ENCODE measurements around the gene DRD1. TPM values are rescaled to one million over a fixed set of nuclear protein-coding genes. Genes with fewer than 3 reads are reported as not detected.
A peak's percentile ranks its signal among the peaks of the same experiment; 100 is the strongest.

The DRD1 gene
- total RNA-seq (0.80 and 1.2 TPM in 2 replicates), polyA plus RNA-seq (0.25 and 0.33 TPM in 2 replicates)

GRCh38 chr5:175444060-175444904 is at the start of gene DRD1:
TSS of gene DRD1 (minus strand) at chr5:175444182. CDS start at chr5:175443099, 1,083 bp downstream.
- TF ChIP-seq EZH2phosphoT487 (IDR thresholded peaks at IDR 0.05; ENCODE audit: low read depth, severe bottlenecking, unreplicated experiment) (no peak), CTCF (IDR thresholded peaks at IDR 0.05; ENCODE audit: poor library complexity) (peak; percentile 74), EZH2 (IDR thresholded peaks at IDR 0.05; ENCODE audit: borderline replicate concordance) (no peak)
- 1% methylated on average over 83 of the region's 91 CpGs for WGBS (ENCODE audit: low lambda C conversion rate, missing lambda C conversion rate)
- Histone ChIP-seq H3K4me1 (ENCODE audit: insufficient read depth) (peaks cover 4% of the 10 kb centered on the region), H3K4me3 (peak within 1 kb of the TSS; percentile 47), H3K27me3 (peaks cover 55% of the 10 kb centered on the region), H3K27ac (no peak within 1 kb of the TSS), H3K4me2 (peak within 1 kb of the TSS; percentile 98), H3K9me3 (ENCODE audit: low read depth) (no peaks in the 10 kb centered on the region), H3K36me3 (replicated peaks; ENCODE audit: insufficient read depth, low read depth) (no peaks in the 10 kb centered on the region), H3K79me2 (no peaks in the 10 kb centered on the region), H4K20me1 (ENCODE audit: insufficient read depth, poor library complexity, severe bottlenecking) (no peaks in the 10 kb centered on the region), H2AFZ (peak within 1 kb of the TSS; percentile 60), H3K9me2 (replicated peaks; ENCODE audit: insufficient read depth) (no peaks in the 10 kb centered on the region)
- peak; percentile 77 for DNase-seq (ENCODE audit: low spot score)

- no peak for DNase-seq (ENCODE audit: low spot score)
- 56% methylated on average over 8 of the region's 8 CpGs for WGBS (ENCODE audit: low lambda C conversion rate, missing lambda C conversion rate)
- Histone ChIP-seq H3K27me3 (no peaks in the 10 kb centered on the region), H3K4me3 (no peak overlapping the region), H3K9me2 (replicated peaks; ENCODE audit: insufficient read depth) (no peaks in the 10 kb centered on the region), H3K36me3 (replicated peaks; ENCODE audit: insufficient read depth, low read depth) (no peaks in the 10 kb centered on the region), H3K9me3 (ENCODE audit: low read depth) (no peaks in the 10 kb centered on the region), H4K20me1 (ENCODE audit: insufficient read depth, poor library complexity, severe bottlenecking) (peaks cover 10% of the 10 kb centered on the region), H3K4me1 (ENCODE audit: insufficient read depth) (peaks cover 5% of the 10 kb centered on the region), H3K79me2 (peaks cover 63% of the 10 kb centered on the region), H3K4me2 (no peak overlapping the region), H3K27ac (peak overlapping the region; percentile 21), H2AFZ (no peak overlapping the region)
- TF ChIP-seq EZH2phosphoT487 (IDR thresholded peaks at IDR 0.05; ENCODE audit: low read depth, severe bottlenecking, unreplicated experiment) (no peak), EZH2 (IDR thresholded peaks at IDR 0.05; ENCODE audit: borderline replicate concordance) (no peak), CTCF (IDR thresholded peaks at IDR 0.05; ENCODE audit: poor library complexity) (no peak)
These were observed 49.7 kb upstream of the DRD1 start for GRCh38 chr5:175493726-175494125.

GRCh38 chr5:175493260-175493659 is 49.3 kb upstream of the DRD1 start:
- Histone ChIP-seq H2AFZ (no peak overlapping the region), H3K36me3 (replicated peaks; ENCODE audit: insufficient read depth, low read depth) (no peaks in the 10 kb centered on the region), H3K9me2 (replicated peaks; ENCODE audit: insufficient read depth) (no peaks in the 10 kb centered on the region), H3K4me3 (no peak overlapping the region), H3K27me3 (no peaks in the 10 kb centered on the region), H3K79me2 (peaks cover 66% of the 10 kb centered on the region), H3K4me2 (no peak overlapping the region), H3K4me1 (ENCODE audit: insufficient read depth) (peaks cover 5% of the 10 kb centered on the region), H3K27ac (peak overlapping the region; percentile 21), H4K20me1 (ENCODE audit: insufficient read depth, poor library complexity, severe bottlenecking) (peaks cover 14% of the 10 kb centered on the region), H3K9me3 (ENCODE audit: low read depth) (no peaks in the 10 kb centered on the region)
- DNase-seq (ENCODE audit: low spot score): no peak
- TF ChIP-seq CTCF (IDR thresholded peaks at IDR 0.05; ENCODE audit: poor library complexity): no peak
- WGBS (ENCODE audit: low lambda C conversion rate, missing lambda C conversion rate): 90% methylated on average over 7 of the region's 7 CpGs
